Suprapubic skin (tissue), 4 donors: ENCODE measurements around the gene WLS.

Experiments
- CTCF ChIP-seq, 2 donors: fragments of 200-600 bp in 1 of 2; fragments of 450-650 bp in 1 of 2; sonication (generic) in 1 of 2; IDR thresholded peaks; one replicate each; pipeline ENCODE4 v1.5.1; 2016 to 2019; ENCODE audit warnings: antibody characterized with exemption in 2 of 2, mild to moderate bottlenecking in 1 of 2, moderate library complexity in 1 of 2
- EP300 ChIP-seq: sonication (generic); formaldehyde crosslinking; IDR thresholded peaks from one replicate; pipeline ENCODE4 v1.6.1; 2017; ENCODE audit warnings: antibody characterized with exemption
- POLR2A ChIP-seq, 2 donors: fragments of 450-650 bp; IDR thresholded peaks; one replicate each; pipeline ENCODE4 v1.6.1; 2017; ENCODE audit warnings: antibody characterized with exemption in 2 of 2, mild to moderate bottlenecking in 2 of 2, moderate library complexity in 2 of 2
- POLR2AphosphoS5 ChIP-seq, 3 donors: sonication (generic); formaldehyde crosslinking; IDR thresholded peaks; one replicate each; pipeline ENCODE4 v1.6.1; 2017; ENCODE audit warnings: antibody characterized with exemption in 3 of 3

- TF ChIP-seq CTCF (IDR thresholded peaks at IDR 0.05) (no peak), POLR2A (IDR thresholded peaks at IDR 0.05) (no peak), POLR2AphosphoS5 (IDR thresholded peaks at IDR 0.05) (no peak), EP300 (no peak)
Measured at GRCh38 chr1:68205794-68206358, 26.4 kb downstream of the WLS start.
